OCI-LY3 (cell line): ENCODE results near the gene TRNP1.

Source experiments
- H2AFZ ChIP-seq: fragments of 200-600, 300-600 bp; shearing (Covaris generic); 2 replicates; pipeline ENCODE4 v1.6.0; 2014; ENCODE audit warnings: antibody characterized with exemption, low read depth, low read length
- H3K27ac ChIP-seq: fragments of 200-600, 300-600 bp; sonication (generic); 2 replicates; pipeline ENCODE4 v1.5.1; 2014; ENCODE audit warnings: mild to moderate bottlenecking, low read length, moderate library complexity, mixed read lengths
- H3K27me3 ChIP-seq: fragments of 200-600, 300-600 bp; sonication (generic); 2 replicates; pipeline ENCODE4 v1.6.1; 2014; ENCODE audit warnings: low read depth, low read length, mixed read lengths
- H3K36me3 ChIP-seq: fragments of 200-600, 300-600 bp; sonication (generic); replicated peaks from 2 replicates; pipeline ENCODE3; 2014; ENCODE audit warnings: low read depth, low read length, mixed read lengths
- H3K4me1 ChIP-seq: fragments of 300-600, 200-600 bp; sonication (generic); 2 replicates; pipeline ENCODE4 v1.6.1; 2014; ENCODE audit warnings: low read length, mixed read lengths
- H3K4me2 ChIP-seq: fragments of 200-600, 300-600 bp; sonication (generic); 2 replicates; pipeline ENCODE4 v1.6.1; 2014; ENCODE audit warnings: low read length, mixed read lengths
- H3K4me3 ChIP-seq: fragments of 300-600, 200-600 bp; sonication (generic); 2 replicates; pipeline ENCODE4 v1.5.1; 2014; ENCODE audit warnings: antibody characterized with exemption, mild to moderate bottlenecking, low read length, moderate library complexity
- H3K79me2 ChIP-seq: fragments of 300-600, 200-600 bp; shearing (Covaris generic); 2 replicates; pipeline ENCODE4 v1.6.1; 2014; ENCODE audit warnings: mild to moderate bottlenecking, low read length, mixed read lengths
- H3K9ac ChIP-seq: fragments of 300-600, 200-600 bp; shearing (Covaris generic); 2 replicates; pipeline ENCODE4 v1.6.0; 2014; ENCODE audit warnings: mild to moderate bottlenecking, low read length, moderate library complexity
- H3K9me3 ChIP-seq: fragments of 200-600, 300-600 bp; shearing (Covaris generic); 2 replicates; pipeline ENCODE4 v1.6.1; 2014; ENCODE audit warnings: low read length, mixed read lengths; ENCODE audit not compliant: insufficient read depth
- H4K20me1 ChIP-seq: fragments of 200-600, 300-600 bp; sonication (generic); 2 replicates; pipeline ENCODE4 v1.6.1; 2016; ENCODE audit warnings: low read length, mixed read lengths; ENCODE audit not compliant: insufficient read depth
- CTCF ChIP-seq: fragments of 200-600, 300-600 bp; sonication (generic); IDR thresholded peaks from 2 replicates; pipeline ENCODE4 v1.5.1; 2014; ENCODE audit warnings: antibody characterized with exemption, low read length, low read depth
- EZH2phosphoT487 ChIP-seq: fragments of 200-600 bp; shearing (Covaris generic); IDR thresholded peaks from 2 replicates; pipeline ENCODE4 v1.6.1; 2018; ENCODE audit warnings: antibody characterized with exemption, mixed run types, low read depth

The TRNP1 gene

GRCh38 chr1:27044613-27045151 is 51.2 kb downstream of the TRNP1 start:
- H3K27ac ChIP-seq = no peak overlapping the region

GRCh38 chr1:27045973-27046558 is 52.6 kb downstream of the TRNP1 start:
- Histone ChIP-seq H4K20me1 (no peaks in the 10 kb centered on the region), H3K4me2 (peak overlapping the region; percentile 39), H3K9ac (no peak overlapping the region)

More at GRCh38 chr1:27044613-27045151, 51.2 kb downstream of the TRNP1 start:
- Histone ChIP-seq H3K79me2 (no peaks in the 10 kb centered on the region), H4K20me1 (no peaks in the 10 kb centered on the region), H3K4me1 (peaks cover 5% of the 10 kb centered on the region), H3K4me3 (peak overlapping the region; percentile 71), H2AFZ (peak overlapping the region; percentile 92), H3K9me3 (no peaks in the 10 kb centered on the region), H3K9ac (peak overlapping the region; percentile 30; the same call in 1 of the 2 replicates), H3K36me3 (no peaks in the 10 kb centered on the region), H3K4me2 (peak overlapping the region; percentile 87), H3K27me3 (no peaks in the 10 kb centered on the region)
- peak; percentile 74 for TF ChIP-seq CTCF
- no peak for TF ChIP-seq EZH2phosphoT487

GRCh38 chr1:27047914-27048313 is 54.4 kb downstream of the TRNP1 start:
- H3K27ac ChIP-seq = no peak overlapping the region
- TF ChIP-seq CTCF (no peak), EZH2phosphoT487 (no peak)
- no peaks in the 10 kb centered on the region for H3K79me2 ChIP-seq
- H3K4me2 ChIP-seq = no peak overlapping the region
- no peaks in the 10 kb centered on the region for H4K20me1 ChIP-seq
- no peaks in the 10 kb centered on the region for H3K27me3 ChIP-seq
- peaks cover 5% of the 10 kb centered on the region for H3K4me1 ChIP-seq
- no peak overlapping the region for H3K9ac ChIP-seq
- H2AFZ ChIP-seq = no peak overlapping the region
- no peaks in the 10 kb centered on the region for H3K36me3 ChIP-seq
- no peaks in the 10 kb centered on the region for H3K9me3 ChIP-seq
- no peak overlapping the region for H3K4me3 ChIP-seq

More at GRCh38 chr1:27045973-27046558, 52.6 kb downstream of the TRNP1 start:
- no peak overlapping the region for H3K27ac ChIP-seq
- peak overlapping the region; percentile 79 for H2AFZ ChIP-seq
- H3K27me3 ChIP-seq = no peaks in the 10 kb centered on the region
- H3K4me3 ChIP-seq = no peak overlapping the region
- peak; percentile 72 for TF ChIP-seq CTCF
- no peak for TF ChIP-seq EZH2phosphoT487
- no peaks in the 10 kb centered on the region for H3K36me3 ChIP-seq
- no peaks in the 10 kb centered on the region for H3K9me3 ChIP-seq
- H3K79me2 ChIP-seq = no peaks in the 10 kb centered on the region
- H3K4me1 ChIP-seq = peaks cover 5% of the 10 kb centered on the region

GRCh38 chr1:27049100-27049499 is 55.6 kb downstream of the TRNP1 start:
- Histone ChIP-seq H3K79me2 (no peaks in the 10 kb centered on the region), H3K4me3 (no peak overlapping the region), H3K9me3 (no peaks in the 10 kb centered on the region), H3K4me1 (peaks cover 5% of the 10 kb centered on the region), H3K27me3 (no peaks in the 10 kb centered on the region), H4K20me1 (no peaks in the 10 kb centered on the region), H3K4me2 (no peak overlapping the region), H3K36me3 (no peaks in the 10 kb centered on the region), H2AFZ (no peak overlapping the region), H3K9ac (no peak overlapping the region), H3K27ac (no peak overlapping the region)
- no peak for TF ChIP-seq CTCF
- TF ChIP-seq EZH2phosphoT487 = no peak
